HG02759 (cell line): ENCODE results near the gene ZDHHC8.

ENCODE experiments used
- ATAC-seq: cut with Tn5 transposase; IDR thresholded peaks from one replicate; pipeline ENCODE4 v1.9.1; 2021; ENCODE audit warnings: mild to moderate bottlenecking, moderate library complexity; ENCODE audit not compliant: unreplicated experiment

ZDHHC8 gene

DNA sequence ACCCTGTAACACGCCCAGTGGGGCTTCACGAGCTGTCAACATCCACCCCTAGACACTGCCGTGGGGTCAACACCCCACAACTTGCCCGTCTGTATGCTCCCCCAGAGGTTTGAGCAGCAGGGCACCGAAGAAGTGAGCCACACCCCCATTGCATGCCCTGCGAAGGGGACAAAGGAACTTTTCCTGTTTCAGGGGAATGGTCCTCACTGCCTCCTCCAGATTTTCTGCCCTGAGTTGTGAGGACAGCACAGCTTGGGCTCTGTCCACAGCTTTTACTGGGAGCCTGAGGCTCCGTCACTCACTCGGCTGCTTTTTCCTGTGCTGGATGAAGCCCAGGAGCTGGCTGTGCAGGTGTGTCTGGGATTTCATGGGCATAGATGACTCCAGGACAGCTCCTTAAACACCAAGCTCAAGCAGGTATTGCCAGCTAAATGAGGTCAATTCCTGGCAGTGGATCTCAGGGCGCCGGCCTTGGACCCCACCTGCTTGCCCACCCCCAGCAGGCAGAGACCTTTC lies 59.5 kb downstream of the ZDHHC8 start:
- ATAC-seq = no peak

- ATAC-seq = no peak
These were observed 60.2 kb downstream of the ZDHHC8 start for GRCh38 chr22:20191803-20192202.

GRCh38 chr22:20192293-20192971 lies 60.8 kb downstream of the ZDHHC8 start:
- no peak for ATAC-seq

GRCh38 chr22:20192972-20193760 lies 61.6 kb downstream of the ZDHHC8 start:
- no peak for ATAC-seq

DNA sequence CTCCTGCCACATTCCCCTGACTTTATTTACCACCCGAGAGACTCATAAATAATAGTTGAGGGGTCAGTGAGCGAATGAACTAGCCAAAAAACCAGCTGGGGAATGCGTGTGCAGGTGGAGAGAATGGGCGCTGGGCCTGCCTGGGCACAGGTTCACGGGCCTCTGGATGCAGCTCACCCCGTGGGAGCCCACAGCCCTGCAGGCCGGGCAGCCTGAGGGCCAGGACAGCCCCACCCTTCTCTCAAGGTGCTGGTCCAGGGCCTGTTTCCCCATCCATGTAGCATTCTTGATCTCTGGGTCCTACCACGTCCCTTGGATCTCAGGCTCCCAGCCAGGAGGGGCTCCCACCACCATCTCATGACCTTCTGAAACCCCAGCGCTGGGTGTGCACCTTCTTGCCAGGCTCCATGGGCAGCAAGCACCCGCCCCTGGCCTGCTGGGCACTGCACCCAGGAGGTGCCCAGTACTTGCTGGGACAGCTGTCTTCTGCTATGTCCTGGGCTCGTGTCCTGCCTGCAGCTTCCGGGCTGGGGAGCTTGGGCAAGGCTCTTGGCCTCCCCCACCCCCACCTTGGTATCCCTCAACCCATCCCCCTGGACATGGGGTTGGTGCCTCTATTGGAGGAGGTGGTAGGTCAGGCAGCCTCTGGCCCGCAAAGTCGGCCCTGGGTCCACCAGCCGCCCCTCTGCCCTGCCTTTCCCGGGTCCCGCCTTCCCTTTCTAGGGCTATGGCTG lies 62.3 kb downstream of the ZDHHC8 start:
- ATAC-seq = no peak

DNA sequence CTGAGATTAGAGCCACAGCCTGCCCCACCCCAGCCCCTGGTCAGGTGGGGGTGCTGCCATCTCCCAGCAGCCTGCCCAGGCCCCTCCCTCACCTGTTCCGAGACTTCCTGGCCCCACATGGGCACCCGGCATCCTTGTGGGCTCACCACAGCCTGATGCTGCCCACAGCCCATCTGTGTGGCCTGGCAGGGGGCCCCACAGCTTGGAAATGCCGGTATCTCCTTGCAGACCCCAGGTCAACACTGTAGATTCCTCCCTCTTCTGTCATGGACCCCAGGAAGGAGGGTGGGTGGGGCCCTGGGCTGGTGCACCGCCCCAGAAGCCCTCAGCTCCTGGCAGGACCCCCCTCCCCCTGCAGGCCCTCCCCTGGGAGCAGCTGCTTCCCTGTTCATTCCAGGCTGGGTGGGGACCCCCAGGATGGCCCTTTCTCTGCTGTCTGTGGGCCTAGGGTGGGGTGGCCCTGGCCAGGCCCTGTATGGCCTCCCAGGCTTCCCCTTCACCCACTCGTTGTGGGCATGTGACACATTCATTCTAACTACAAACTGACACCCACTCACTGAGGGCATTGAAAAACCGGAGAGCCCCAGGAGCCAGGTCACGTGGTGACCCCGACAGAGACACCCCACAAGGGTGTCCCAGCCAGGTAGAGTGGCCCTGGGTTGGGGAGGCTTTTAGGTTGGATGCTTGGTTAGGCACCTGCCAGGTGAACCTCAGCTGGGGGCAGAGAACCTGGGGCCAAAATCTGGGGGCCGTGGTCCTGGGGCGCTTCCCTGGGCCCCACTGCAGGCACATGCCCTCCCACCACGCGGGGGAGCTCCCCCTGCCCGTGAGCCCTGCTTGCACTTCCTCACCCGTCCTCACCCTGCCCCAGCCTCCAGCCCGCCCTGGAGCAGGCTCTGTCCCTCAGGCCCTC lies 63.3 kb downstream of the ZDHHC8 start:
- no peak for ATAC-seq

- no peak for ATAC-seq
These were observed 64.7 kb downstream of the ZDHHC8 start for GRCh38 chr22:20196094-20196842.
